Measurements from ENCODE around the gene RBMY1J.
"Not testable (repeated sequence)": the region's sequence is repeated elsewhere in the genome, so short reads cannot be mapped to it uniquely, and the experiment has no call there.

The RBMY1J gene

DNA sequence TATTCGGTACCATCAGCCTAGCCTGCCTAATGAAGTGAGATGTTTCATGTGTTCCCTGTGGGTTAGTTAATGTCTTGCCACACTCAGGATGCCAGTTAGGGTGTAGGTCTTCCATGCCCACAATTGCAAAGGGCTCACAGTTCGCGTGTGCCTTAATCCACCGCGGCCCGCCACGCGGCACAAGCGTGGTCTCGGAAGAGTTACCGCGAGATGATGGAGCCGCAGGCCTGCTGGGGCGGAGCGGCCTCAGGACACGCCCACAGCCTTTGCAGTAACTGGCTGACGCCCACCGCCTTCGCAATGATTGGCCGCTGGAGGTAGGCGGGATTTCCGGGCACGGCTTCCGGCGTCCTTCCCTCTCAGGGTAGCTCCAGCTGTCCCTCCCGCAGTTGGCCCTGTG lies at the start of gene RBMY1J:
Gene RBMY1J, plus strand, starts transcription at position 301 of the 400 bp plus-strand sequence. CDS start 2,038 bp downstream, outside the sequence.
- DNase-seq (ENCODE audit: low spot score), result not testable (repeated sequence)

DNA sequence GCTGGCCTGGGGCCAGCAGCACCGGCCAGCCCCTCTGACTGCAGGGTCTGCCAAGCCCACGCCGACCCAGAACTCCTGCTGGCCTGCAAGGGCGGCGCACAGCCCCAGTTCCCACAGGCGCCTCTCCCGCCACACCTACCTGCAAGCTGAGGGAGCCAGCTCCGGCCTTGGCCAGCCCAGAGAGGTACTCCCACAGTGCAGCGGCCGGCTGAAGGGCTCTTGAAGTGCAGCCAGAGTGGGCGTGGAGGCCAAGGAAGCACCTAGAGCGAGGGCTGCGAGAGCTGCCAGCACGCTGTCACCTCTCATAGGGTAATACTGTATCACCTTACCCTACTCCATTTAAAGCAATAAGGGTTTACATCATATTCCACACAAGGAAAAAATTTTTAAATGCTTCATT lies 35.8 kb upstream of the RBMY1J start:
- no peak for DNase-seq (ENCODE audit: low spot score)

DNA sequence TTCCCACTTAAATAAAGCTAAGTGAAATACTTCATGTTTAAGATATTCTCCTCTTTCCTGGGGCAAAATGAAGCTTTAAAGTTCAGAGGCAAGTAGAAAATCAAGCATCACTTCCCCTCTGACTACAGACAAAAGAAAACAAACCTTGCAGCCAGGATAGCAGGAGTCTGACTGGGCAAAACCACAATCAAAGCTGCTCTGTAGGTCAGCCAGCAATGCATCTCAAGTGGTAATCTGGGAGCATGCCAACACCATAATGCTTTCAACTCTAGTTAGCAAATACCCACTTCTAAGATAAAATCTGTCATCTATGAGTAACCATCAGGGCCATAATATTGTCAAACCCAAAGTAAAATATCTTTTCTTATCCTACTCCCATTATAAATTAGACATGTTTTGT lies 32.6 kb upstream of the RBMY1J start:
- no peak for DNase-seq (ENCODE audit: low spot score)

DNA sequence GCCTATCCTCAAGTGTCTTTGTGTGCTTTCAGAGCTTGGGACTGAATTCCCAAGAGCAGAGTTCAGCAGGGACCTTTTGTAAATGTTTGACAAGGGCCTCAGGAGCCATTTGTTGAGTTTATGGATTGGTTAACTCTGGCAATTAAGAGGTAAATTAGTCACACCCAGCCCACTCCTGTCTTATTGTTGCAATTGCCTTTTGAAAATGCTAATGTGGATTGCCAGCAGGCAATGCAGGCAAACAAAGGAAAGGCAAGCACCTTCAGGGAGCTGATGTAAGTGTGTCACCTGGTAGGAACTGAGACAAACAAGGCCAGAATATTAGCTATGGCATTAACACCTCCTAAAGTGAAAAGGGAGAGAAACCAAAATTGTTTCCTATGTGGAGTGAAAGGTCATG lies 29.7 kb upstream of the RBMY1J start:
- no peak for DNase-seq (ENCODE audit: low spot score)

DNA sequence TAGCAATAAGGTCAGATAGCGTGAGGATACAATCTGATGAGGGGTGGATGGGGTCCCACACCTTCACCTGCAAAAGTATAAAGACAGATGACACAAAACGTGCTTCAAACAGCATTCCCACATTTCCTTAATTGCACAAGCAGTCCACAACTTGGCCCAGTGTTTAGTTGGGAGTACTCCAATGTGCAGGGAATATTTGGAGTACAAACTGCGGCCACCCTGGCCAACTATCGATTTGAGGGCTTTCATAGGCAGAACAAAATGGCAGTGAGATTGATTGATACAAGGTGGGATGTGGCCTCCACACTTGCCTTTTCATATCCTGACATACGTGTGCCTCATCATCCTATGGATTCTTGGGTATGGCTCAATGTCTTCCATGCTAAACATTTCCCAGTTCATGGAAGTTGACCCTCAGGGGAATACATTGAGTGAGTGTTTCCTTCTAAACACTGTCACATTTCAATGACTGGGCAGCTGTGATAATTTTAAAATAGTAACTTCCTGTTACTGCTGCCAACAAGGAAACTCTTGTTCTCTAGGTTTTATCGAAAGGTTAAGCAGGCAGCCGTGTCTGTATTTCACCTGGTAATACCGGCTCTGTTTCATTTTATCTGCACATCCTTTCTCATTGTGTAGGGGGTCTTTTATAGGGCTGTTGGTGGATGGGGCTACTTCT lies 41.6 kb downstream of the RBMY1J start:
- not testable (repeated sequence) for DNase-seq (ENCODE audit: low spot score)

DNA sequence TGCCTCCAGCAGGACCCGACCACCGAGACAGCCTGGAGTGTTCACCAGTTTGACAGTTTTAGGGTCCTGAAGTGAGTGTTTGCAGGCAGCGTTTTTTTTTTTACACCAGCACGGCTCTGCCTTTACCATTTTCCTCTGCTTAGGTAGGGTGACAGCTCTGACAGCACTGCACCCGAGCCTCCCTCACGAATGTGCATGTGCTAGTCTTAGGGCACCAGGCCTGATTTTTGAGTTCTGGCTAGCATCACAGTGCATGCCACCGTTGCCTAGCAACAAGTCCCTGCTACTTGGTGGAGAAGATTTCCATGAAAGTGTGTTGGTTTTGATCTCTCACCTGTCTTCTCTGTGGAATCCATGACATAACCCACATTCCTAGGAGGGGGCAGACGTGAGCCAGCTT lies 52.3 kb downstream of the RBMY1J start:
- not testable (repeated sequence) for DNase-seq (ENCODE audit: low spot score)

DNA sequence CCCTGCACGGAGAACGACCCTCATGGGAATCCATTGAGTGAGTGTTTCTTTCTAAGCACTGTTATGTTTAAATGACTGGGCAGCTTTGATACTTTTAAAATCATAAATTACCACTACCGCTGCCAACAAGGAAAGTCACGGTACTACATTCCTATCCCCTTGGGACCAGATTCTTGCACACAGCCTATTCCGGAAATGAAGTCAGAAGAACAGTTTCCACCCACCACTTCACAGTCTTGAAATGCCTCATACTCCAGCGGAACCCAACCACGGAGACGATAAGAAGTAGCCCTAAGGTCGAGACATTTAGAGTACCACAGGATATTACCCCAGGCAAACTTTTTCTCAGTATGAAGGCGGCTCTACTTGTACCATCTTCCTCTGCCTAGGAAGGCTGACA lies 58.8 kb downstream of the RBMY1J start:
- DNase-seq (ENCODE audit: low spot score), result not testable (repeated sequence)
